GM13976 (cell line): ENCODE results near the gene WNT2.
"Not testable (repeated sequence)": the region's sequence is repeated elsewhere in the genome, so short reads cannot be mapped to it uniquely, and the experiment has no call there.

Experiments used
- DNase-seq: peaks from one replicate; pipeline ENCODE4 v3.0.0; 2012; ENCODE audit warnings: low spot score
- CTCF ChIP-seq: IDR thresholded peaks from 2 replicates; pipeline ENCODE4 v1.5.1; 2012; ENCODE audit warnings: borderline replicate concordance, mild to moderate bottlenecking; ENCODE audit not compliant: insufficient read depth; ENCODE audit errors: extremely low read depth, missing control alignments, control extremely low read depth
- in situ Hi-C: fragments of 300-500 bp; cut with MboI; formaldehyde crosslinking; loops from one replicate; pipeline ENCODE4 v1.12.0; 2022; ENCODE audit warnings: low sequenced_read_pairs, mixed read lengths, inconsistent platforms; ENCODE audit not compliant: unreplicated experiment

WNT2 gene

GRCh38 chr7:117248829-117249228 is 74.0 kb downstream of the WNT2 start:
- no peak for DNase-seq
- in situ Hi-C loops, result no loop called here

GRCh38 chr7:117247809-117248208 is 75.0 kb downstream of the WNT2 start:
- no peak for TF ChIP-seq CTCF
- DNase-seq, result no peak
- in situ Hi-C loops, result no loop called here

More at GRCh38 chr7:117248829-117249228, 74.0 kb downstream of the WNT2 start:
- no peak for TF ChIP-seq CTCF

GRCh38 chr7:117245703-117246102 is 77.2 kb downstream of the WNT2 start:
- in situ Hi-C loops, DNase-seq: not testable (repeated sequence)

GRCh38 chr7:117243390-117243789 is 79.5 kb downstream of the WNT2 start:
- in situ Hi-C loops, result no loop called here
- DNase-seq, result no peak
- no peak for TF ChIP-seq CTCF

GRCh38 chr7:117241088-117241487 is 81.8 kb downstream of the WNT2 start:
- no peak for DNase-seq
- in situ Hi-C loops, result no loop called here
- TF ChIP-seq CTCF, result no peak

- TF ChIP-seq CTCF, result no peak
- no peak for DNase-seq
- in situ Hi-C loops, result no loop called here
Measured at GRCh38 chr7:117238937-117239336, 83.9 kb downstream of the WNT2 start.

- DNase-seq, result no peak
- in situ Hi-C loops, result no loop called here
- TF ChIP-seq CTCF, result no peak
Measured at GRCh38 chr7:117238472-117238871, 84.4 kb downstream of the WNT2 start.
